ENCODE results near the gene SV2A.

The SV2A gene

DNA sequence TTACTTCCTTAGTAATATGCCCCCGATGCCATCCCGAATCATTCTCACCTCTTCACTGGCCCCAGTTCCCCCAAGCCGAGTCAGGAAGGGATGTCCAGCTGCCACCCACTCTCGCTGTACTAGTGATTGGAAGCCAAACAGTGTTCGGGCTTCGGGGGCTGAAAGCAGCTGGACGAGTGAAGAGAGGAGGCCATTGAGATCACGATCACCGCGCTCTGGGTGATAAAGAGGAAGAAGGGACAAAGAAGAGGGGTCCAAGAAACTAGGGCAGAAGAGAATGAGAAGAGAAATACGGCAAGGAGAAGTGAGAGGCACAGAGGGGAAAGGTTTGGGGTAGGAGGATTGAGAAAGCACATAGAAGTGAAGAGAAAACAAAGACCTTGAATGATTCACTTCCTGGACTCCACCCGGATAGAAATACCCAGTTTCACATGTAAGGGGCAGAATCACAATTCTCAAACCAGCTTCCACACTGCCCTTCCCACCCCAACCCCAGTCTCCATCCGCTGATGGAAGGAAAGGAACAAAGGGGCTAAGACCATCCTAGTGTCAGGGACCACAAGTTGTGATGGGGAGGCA, 13.7 kb upstream of the SV2A start:
- TF ChIP-seq, protein P1, sequence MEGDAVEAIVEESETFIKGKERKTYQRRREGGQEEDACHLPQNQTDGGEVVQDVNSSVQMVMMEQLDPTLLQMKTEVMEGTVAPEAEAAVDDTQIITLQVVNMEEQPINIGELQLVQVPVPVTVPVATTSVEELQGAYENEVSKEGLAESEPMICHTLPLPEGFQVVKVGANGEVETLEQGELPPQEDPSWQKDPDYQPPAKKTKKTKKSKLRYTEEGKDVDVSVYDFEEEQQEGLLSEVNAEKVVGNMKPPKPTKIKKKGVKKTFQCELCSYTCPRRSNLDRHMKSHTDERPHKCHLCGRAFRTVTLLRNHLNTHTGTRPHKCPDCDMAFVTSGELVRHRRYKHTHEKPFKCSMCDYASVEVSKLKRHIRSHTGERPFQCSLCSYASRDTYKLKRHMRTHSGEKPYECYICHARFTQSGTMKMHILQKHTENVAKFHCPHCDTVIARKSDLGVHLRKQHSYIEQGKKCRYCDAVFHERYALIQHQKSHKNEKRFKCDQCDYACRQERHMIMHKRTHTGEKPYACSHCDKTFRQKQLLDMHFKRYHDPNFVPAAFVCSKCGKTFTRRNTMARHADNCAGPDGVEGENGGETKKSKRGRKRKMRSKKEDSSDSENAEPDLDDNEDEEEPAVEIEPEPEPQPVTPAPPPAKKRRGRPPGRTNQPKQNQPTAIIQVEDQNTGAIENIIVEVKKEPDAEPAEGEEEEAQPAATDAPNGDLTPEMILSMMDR (IDR thresholded peaks at IDR 0.05; ENCODE audit: extremely low read depth, insufficient read depth, missing control alignments), result no peak
- DNase-seq (ENCODE audit: low spot score), result no peak
- in situ Hi-C loops (cut with MboI; ENCODE audit: low pct_unique_long_range_greater_than_20kb, low sequenced_read_pairs, unreplicated experiment), result no loop called here

DNA sequence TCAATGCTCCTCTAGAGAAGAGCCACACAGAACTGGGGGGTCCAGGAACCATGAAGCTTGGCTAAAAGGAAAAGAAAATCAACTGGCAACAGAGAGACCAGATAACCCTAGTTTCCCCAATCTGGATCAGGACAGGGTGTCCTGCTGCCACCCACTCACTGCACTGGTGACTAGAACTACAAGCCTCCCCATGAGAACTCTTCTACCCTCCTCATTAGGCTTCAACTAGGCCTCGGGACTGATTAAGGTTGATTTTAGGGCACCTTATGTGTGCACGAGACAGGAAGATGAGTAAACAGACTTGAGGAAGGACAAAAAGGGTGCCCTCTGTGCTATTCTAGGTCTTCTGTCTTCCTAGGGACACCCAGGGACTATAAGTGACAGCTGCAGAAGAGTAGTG, 12.2 kb upstream of the SV2A start:
- TF ChIP-seq, protein P1 (IDR thresholded peaks at IDR 0.05; ENCODE audit: extremely low read depth, insufficient read depth, missing control alignments), result no peak
- in situ Hi-C loops (cut with MboI; ENCODE audit: low pct_unique_long_range_greater_than_20kb, low sequenced_read_pairs, unreplicated experiment), result no loop called here
- DNase-seq (ENCODE audit: low spot score), result no peak

DNA sequence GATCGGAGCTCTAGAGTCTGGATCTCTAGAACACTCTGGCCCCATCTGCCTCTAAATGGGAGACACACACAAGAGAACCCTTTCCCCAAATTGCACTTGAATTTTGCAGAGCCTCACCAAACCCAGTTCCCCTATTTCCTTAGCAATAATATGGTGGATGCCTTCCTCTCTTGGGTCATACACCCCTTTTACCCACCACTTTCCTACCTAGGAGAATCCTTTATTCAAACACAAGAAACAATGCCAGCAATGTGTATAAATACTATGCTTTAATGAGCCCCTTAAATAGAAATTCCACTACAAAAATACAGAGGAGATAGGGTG, 10.7 kb upstream of the SV2A start:
- TF ChIP-seq, protein P1 (IDR thresholded peaks at IDR 0.05; ENCODE audit: extremely low read depth, insufficient read depth, missing control alignments), result no peak
- DNase-seq (ENCODE audit: low spot score), result no peak
- in situ Hi-C loops (cut with MboI; ENCODE audit: low pct_unique_long_range_greater_than_20kb, low sequenced_read_pairs, unreplicated experiment), result no loop called here

DNA sequence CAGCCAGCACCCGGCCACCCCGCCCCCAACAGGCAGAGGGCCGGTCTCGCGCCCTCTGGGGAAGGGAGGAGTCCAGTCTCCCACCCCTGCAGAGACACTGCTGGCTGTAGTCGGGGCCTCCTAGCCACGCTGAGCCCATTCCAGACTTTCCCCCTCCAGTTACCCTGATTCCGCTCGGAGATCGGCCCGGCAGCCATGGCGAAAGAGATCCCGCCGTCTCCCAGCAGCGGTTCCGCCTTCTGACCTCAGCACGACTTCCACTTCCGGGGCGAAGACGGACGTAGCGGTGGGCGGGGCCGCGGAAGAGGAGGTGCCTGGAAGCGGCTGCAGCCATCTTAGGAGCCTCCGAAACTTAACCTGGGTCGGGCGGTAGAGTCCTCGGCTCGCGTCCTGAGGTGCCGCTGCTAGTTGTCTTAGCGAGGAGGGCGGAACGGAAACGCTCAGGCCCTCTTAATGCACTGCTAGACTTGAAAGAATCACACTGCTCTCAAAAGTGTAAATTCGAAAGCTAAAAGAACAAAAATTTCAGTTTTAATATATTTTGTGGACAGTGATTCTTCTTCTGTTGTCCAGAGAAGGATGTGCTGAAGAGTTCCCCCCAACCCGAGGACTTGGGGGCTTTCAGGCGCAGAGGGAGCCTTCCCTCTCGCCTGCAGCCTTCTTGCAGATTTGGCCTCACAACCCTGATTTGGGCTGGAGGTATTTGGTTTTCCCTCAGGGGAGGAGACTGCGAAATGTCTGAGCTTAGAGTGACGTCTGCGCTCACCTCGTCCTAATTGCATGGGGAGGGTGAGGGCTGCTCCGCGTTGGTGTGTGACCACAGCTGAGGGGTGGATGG, 10.1 kb upstream of the SV2A start, which contains the start of gene SF3B4:
Gene SF3B4, minus strand, starts transcription at position 241 of the 838 bp plus-strand sequence. Its CDS starts 44 bp downstream, at position 197.
- DNase-seq (ENCODE audit: low spot score), result peak; percentile 91
- TF ChIP-seq, protein P1 (IDR thresholded peaks at IDR 0.05; ENCODE audit: extremely low read depth, insufficient read depth, missing control alignments), result no peak
- in situ Hi-C loops (cut with MboI; ENCODE audit: low pct_unique_long_range_greater_than_20kb, low sequenced_read_pairs, unreplicated experiment), result no loop called here

DNA sequence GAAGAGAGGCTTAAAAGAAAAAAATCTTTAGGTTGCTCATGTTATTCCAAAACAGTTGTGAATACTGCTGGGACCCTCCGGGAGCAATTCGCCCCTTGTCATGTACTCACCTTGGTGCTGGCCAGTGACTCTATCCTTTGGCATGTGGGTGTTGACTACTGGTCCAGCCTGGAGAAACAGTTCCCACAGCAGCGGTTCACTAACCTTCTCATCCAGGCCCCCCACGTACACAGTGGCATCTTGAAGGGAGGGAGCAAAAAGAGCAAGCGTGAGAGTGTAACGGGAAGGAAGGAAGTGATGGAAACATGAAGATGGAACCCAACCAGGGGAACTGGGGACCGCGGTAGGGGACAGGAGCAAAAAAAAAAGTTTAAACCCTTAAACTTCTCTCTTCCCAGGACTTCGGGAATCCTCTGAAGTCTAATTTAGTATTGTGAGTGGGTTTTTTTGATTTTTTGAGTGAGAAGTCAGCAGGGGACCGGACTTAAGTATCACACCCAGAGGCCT, 9.5 kb upstream of the SV2A start:
- no peak for DNase-seq (ENCODE audit: low spot score)
- in situ Hi-C loops (cut with MboI; ENCODE audit: low pct_unique_long_range_greater_than_20kb, low sequenced_read_pairs, unreplicated experiment), result no loop called here
- TF ChIP-seq, protein P1 (IDR thresholded peaks at IDR 0.05; ENCODE audit: extremely low read depth, insufficient read depth, missing control alignments), result no peak

DNA sequence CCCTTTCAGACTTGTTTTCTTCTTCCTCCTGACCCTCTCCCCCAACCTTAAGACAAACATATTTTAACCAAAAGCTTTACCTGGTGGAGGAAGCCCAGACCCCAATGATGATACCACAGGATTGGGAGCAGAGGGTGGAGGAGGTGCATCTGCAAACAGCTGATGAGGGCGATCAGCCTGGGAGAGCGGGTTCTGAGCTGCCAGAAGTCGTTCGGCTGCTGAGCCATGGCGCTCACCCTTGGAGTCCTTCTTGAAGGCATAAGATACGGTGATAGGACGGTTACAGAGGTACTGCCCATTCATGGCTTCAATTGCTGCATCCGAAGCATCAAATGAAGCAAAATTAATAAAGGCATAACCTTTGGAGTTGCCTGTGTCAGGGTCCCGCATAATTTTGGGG, 8.7 kb upstream of the SV2A start:
- DNase-seq (ENCODE audit: low spot score), result no peak
- in situ Hi-C loops (cut with MboI; ENCODE audit: low pct_unique_long_range_greater_than_20kb, low sequenced_read_pairs, unreplicated experiment), result no loop called here
- TF ChIP-seq, protein P1 (IDR thresholded peaks at IDR 0.05; ENCODE audit: extremely low read depth, insufficient read depth, missing control alignments), result no peak

All from GM13977 (cell line).